Fibroblast of peridontal ligament (primary cell): ENCODE data around the gene SLC25A6.
"Not testable (repeated sequence)": the region's sequence is repeated elsewhere in the genome, so short reads cannot be mapped to it uniquely, and the experiment has no call there.

Experiments
- DNase-seq: peaks from one replicate; pipeline ENCODE4 v3.0.0-alpha.2; 2010; ENCODE audit errors: extremely low read depth

The SLC25A6 gene

DNA sequence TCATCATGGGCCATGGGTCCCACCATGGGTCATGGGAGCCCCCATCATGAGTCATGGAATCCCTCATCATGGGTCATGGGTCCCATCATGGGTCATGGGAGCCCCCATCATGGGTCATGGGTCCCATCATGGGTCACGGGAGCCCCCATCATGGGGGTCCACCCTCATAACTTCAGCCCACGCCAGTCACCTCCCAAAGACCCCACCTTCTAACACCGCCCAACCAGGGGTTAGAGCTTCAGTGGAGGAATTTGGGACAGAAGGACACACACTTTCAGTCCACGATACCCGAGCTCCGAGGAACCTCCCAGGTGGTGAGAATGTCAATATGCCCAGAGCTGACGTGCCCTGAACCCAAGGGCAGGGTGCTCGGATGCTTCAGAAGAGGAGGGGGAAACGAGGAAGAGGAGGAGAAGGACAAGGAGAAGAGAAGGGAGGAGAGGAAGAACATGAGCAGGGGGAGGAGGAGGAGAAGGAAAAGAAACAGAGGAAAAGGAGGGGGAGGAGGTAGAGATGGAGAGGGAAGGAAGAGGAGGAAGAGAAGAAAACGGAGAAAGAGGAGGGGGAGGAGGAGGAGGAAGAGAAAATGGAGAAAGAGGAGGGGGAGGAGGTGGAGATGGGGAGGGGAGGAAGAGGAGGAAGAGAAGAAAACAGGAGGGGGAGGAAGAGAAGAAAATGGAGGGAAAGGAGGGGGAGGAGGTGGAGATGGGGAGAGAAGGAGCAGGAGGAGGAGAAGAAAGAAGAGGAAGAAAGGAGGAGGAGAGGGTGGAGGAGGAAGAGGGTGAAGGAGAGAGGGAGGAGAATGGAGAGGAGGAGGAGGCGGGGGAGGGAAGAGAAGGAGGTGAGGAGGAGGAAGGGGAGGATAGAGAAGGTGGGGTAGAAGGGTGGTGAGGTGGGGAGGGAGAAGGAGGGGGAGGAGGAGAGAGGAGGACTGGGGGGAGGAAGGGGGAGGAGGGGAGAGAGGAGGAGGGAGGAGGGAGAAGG is 37.6 kb downstream of the SLC25A6 start:
- no peak for DNase-seq

DNA sequence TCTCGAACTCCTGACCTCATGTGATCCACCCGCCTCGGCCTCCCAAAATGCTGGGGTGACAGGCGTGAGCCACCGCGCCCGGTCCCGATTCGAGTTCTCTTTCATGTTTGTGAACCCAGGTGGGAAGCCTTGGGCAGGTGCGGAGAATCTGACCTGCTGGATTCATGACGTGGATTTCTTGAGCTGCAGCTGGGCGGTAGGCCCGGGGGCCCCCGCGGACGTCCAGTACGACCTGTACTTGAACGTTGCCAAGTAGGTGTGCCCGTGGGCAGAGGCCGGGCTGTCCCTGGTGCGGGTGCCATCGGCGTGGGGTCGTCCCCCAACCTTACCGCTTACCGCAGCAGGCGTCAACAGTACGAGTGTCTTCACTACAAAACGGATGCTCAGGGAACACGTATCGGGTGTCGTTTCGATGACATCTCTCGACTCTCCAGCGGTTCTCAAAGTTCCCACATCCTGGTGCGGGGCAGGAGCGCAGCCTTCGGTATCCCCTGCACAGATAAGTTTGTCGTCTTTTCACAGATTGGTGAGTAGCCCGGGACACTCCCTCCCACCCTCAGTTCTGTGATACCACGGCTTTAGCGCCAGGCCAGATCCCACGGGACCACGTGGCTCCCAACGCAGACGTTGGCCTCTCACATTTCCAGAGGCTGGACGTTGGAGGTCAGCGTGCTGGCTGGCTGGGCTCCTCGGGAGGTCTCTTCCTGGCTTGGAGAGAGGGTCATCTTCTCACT is 39.8 kb downstream of the SLC25A6 start:
- DNase-seq, result no peak

DNA sequence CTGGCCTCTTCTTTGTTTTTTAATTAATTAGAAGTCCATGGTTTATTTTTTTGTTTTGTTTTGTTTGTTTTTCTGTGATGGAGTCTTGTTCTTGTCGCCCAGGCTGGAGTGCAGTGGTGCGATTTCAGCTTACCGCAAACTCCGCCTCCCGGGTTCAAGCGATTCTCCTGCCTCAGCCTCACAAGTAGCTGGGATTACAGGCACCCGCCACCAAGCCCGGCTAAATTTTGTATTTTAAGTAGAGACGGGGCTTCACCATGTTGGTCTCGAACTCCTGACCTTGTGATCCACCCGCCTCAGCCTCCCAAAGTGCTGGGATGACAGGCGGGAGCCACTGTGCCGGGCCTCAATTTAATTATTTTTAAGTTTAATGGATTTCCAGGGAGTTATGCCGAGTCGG is 42.3 kb downstream of the SLC25A6 start:
- not testable (repeated sequence) for DNase-seq

DNA sequence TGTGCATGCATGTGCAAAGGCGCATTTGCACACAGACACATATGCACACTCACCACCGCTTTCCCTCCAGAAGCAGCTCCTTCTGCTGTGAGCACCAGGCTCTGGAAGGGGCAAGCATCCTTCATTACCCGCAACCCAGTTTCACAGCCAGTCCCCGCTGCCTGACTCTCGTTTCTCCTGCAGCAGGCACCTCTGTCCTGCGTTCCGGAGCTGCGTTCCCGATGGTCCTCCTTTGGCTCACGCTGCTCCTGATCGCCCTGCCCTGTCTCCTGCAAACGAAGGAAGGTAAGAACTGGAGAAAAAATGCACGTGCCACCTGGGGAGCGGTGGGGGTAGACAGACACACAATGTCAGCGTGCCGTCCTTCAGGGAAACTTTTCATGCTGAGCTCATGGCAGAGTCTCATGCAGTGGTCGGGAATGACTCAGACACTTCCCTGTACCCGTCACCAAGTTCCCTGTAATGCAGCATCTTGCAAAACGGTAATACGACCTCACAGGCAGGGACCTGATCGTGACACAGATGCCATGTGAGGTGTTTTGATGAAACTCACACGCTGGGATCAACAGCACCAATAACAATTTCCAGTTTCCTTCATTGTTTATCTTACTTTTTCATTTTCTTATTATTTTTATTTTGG is 50.2 kb downstream of the SLC25A6 start:
- no peak for DNase-seq

DNA sequence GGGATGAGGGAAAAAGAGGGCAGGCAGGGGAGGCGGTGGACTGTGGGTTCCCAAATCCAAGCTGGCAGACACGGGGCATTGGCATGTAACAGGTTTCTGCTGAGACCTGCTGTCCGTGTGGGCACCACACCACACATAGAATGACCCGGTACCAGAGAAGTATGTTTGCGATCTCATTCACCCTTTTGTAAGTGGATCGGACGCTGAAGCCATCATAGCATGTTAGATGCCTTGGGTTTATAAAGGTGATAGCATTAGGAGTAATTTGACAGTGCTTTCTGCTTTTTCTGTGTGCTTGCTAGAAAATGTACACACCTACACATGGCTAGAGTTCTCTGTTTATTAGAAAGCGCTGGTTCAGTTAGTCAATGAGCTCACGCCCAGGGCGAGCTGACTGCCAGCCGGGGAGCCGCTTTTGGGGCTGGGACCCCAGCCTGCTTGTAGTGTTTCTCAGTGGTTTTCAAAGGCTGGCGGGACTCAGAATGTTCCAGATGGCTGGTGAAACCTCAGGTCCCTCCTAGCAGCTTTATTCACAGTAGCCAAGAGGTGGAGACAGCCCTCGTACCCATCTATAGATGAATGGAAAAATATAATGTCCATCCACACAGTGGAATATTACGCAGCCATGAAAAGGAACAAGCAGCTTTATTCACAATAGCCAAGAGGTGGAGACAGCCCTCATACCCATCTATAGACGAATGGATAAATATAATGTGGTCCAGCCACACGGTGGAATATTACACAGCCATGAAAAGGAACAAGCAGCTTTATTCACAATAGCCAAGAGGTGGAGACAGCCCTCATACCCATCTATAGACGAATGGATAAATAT is 54.7 kb downstream of the SLC25A6 start:
- no peak for DNase-seq

DNA sequence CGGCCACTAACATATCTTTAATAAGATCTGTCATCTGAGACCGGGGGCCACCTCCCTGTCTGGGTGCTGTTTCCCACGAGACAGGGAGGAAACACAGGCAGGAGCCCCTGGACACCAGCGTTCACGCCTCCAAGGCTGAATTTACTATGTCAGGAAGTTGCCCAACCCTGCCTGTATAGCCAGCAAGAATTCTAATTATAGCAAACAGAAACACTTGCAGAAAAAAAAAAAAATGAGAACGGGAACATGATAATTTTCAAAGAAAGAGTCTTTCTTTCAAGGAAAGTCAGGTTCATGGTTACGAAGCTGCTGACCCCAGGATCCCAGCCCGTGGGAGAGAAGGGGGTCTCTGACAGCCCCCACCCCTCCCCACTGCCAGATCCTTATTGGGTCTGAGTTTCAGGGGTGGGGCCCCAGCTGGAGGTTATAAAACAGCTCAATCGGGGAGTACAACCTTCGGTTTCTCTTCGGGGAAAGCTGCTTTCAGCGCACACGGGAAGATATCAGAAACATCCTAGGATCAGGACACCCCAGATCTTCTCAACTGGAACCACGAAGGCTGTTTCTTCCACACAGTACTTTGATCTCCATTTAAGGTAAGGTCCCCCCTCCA is 55.5 kb downstream of the SLC25A6 start, which contains the start of gene IL3RA:
Gene IL3RA, plus strand, starts transcription at position 455 of the 613 bp plus-strand sequence. CDS start 4,981 bp downstream, outside the sequence.
- peak; percentile 17 for DNase-seq
